A549 treated with CORT108297 at 1 μM for 4 hours (cell line): ENCODE measurements around the gene B3GALT4. TPM values are rescaled to one million over a fixed set of nuclear protein-coding genes. Genes with fewer than 3 reads are reported as not detected.

Source experiments
- total RNA-seq: library from RNA; stranded (reverse); fragments of 200-300 nt; extraction: Qiagen RNA extraction; gene quantifications from 5 replicates; pipeline ENCODE4 v1.2.3, GENCODE V29; 2022

Gene B3GALT4, protein sequence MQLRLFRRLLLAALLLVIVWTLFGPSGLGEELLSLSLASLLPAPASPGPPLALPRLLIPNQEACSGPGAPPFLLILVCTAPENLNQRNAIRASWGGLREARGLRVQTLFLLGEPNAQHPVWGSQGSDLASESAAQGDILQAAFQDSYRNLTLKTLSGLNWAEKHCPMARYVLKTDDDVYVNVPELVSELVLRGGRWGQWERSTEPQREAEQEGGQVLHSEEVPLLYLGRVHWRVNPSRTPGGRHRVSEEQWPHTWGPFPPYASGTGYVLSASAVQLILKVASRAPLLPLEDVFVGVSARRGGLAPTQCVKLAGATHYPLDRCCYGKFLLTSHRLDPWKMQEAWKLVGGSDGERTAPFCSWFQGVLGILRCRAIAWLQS
- total RNA-seq = 0.42 to 0.93 TPM (median 0.72 TPM) in 5 replicates

DNA sequence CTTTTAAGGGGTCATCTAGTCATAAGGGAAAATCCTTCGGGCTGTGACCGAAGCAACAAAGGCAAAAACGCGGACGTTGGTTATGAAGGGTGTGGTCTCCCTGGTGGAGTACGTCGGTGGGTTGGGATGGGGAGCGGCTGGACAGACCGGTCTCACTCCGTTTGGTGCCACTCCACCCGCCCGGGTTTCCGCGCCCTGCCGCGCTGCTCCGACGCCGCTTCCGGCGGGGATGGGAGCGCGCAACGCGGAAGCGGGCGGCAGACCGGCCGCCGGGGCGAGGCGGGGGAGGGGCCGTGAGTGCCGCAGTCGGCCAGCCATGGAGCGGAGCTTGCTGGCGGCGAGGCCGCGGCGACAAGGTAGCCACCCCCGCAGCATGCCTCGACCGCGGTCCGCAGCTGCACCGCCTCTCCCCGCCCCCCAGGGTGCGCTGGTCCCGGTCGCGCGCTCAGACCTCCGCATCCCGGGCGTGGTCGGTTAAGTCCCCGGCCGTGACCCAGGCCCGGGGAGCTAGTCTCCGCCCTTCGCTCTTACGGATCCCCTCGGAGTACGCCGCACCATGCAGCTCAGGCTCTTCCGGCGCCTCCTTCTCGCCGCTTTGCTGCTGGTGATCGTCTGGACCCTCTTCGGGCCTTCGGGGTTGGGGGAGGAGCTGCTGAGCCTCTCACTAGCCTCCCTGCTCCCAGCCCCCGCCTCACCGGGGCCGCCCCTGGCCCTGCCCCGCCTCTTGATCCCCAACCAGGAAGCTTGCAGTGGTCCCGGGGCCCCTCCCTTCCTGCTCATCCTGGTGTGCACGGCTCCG lies at the start of gene B3GALT4:
Gene B3GALT4, plus strand, starts transcription at position 260 of the 799 bp plus-strand sequence. Its CDS starts 297 bp downstream, at position 557.

DNA sequence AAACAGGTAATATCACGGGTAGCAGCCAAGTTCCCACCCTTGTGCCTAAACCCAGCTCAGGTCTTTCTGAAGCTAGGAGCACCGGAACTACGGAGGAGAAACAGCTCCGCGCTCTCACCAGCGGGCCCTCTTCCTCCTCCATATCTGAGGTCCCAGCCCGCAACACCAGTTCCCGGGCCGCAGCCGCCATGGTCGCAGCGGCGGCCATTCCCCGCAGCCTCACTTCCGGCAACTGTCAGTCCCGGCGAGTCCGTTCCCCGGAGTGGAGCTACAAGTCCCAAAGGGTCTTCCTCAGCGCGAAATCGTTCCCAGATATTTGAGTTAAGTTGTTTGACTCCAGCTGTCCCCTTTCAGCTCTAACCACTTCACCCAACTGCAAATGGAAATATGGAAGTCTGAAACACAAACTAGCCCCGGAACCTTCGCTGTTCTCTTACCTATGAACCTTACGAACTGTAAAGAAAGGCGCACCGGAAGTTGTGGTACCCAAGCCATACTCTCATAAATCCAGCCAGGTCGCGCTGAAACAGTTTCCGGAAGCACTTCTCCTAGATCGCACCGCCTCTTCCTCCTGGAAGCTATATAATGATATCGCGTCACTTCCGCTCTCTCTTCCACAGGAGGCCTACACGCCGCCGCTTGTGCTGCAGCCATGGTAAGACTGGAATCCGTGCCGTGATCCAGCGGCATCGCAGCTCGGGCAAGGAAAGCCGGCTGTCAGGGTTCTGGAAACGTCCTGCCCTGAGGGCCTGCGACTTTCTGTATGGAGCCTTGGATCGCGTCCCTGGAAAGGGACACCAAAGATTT lies 5.3 kb upstream of the B3GALT4 start, which contains the start of the genes RPS18 and VPS52:
Gene RPS18, plus strand, starts transcription at position 608 of the 807 bp plus-strand sequence. Its CDS starts 45 bp downstream, at position 653.
Gene VPS52, minus strand, starts transcription at position 409 of the 807 bp plus-strand sequence. Its CDS starts 201 bp downstream, at position 208.

DNA sequence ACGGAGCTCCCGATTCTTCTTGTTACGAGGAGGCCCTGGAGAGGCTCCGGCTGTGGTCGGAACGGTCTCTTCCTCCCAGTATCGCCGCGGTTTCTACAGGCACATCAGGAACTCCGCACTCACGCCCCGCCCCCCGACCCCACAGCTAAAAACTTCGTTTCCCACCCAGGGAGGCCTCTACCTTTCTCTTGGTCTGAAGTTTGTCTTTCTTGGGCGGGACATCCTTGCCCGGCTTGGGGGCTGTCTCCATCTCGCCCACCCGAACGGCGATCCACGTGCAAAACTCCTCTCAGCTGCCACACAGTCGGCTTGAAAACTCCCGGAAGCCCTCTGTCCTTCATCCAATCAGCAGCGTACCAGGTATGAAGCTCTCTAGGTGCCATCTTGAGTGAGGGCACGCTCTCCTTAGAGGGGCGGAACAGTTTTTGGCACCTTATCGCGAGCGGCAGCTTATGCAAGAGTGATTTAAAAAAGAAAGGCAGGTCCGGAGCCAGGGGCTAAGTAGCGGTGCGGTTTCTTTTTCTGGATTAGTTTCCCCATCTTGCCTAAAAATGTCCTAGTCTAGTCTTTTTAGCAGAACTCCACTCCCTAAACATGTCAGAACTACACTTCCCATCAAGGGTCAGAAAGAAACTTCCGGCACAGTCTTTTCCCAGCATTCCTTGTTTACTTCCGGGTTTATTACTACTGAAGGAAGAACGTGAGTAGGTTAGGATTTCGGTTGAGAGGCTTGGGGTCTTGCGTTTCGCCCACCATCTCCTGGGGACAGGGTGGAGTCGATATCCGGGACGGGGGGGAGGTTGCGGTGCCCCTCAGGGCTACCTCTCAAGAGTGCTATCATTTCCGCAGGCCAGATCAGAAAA lies 12.2 kb downstream of the B3GALT4 start, which contains the start of the genes PFDN6 and WDR46:
Gene PFDN6, plus strand, starts transcription at position 681 of the 863 bp plus-strand sequence. CDS start 256 bp downstream, outside the sequence.
Gene WDR46, minus strand, starts transcription at position 319 of the 863 bp plus-strand sequence. Its CDS starts 69 bp downstream, at position 250.

DNA sequence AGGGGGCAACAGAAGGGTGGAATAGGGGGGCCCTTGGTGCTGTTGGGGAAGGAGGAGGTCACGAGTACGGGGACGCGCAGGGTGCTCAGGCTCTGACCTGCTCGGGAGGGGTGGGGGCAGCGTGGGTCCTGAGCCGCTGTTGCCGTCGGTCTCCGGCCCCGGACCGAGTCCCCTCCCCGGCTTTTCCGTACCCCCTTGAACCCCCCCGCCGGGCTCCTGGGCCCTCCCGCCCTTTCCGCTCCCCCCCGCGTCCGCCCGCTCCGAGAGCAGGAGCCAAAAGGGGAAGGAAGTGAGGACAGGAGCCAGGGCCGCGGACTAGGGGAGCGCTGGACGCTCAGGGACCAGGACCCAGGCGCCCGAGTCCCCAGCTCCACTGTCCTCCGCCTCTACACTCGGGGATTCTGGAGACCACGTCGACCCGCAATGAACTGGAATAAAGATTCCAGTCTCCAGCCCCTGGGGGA lies 21.9 kb downstream of the B3GALT4 start, which contains the start of gene RGL2:
Gene RGL2, minus strand, starts transcription at position 170 of the 464 bp plus-strand sequence. CDS start 332 bp downstream, outside the sequence.

DNA sequence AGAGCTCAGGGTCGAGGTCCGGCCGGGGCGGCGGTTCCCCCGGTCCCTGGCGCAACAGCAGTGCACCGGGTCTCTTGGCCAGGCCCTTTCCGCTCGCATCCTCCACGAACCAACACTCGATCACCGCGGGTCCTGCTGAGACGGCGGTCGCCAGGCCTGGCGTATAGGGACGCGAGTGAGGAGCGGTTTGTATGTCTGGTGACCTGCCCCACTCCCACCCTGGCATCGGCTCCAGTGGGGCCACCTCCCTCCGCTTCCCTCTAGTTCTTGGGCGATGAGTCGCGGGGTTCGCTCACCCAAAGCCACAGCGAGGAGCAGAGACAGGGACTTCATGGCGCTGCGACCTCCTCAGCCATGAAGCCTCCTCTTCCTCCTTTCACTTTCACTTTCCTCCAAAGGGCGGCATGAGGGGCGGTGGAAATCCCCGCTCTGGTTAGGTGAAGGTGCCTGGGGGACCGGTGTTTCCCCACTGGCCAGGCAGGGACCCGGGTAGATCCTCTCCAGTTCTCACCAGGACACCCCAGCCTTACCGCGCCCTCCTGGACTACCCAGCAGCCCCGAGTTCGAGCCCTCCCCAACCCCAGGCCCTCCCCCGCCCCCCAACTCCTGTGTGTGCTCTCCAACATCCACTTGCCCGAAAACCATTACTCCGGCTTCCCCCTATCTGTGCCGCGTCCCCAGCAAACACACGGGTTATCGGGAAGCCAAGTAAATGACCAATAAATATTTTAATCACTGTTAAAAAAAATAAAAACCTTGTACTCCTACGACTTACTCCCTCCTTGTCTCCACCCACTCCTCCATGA lies 37.0 kb downstream of the B3GALT4 start, which contains the start of gene TAPBP:
Gene TAPBP, minus strand, starts transcription at position 370 of the 806 bp plus-strand sequence. Its CDS starts 37 bp downstream, at position 333.

DNA sequence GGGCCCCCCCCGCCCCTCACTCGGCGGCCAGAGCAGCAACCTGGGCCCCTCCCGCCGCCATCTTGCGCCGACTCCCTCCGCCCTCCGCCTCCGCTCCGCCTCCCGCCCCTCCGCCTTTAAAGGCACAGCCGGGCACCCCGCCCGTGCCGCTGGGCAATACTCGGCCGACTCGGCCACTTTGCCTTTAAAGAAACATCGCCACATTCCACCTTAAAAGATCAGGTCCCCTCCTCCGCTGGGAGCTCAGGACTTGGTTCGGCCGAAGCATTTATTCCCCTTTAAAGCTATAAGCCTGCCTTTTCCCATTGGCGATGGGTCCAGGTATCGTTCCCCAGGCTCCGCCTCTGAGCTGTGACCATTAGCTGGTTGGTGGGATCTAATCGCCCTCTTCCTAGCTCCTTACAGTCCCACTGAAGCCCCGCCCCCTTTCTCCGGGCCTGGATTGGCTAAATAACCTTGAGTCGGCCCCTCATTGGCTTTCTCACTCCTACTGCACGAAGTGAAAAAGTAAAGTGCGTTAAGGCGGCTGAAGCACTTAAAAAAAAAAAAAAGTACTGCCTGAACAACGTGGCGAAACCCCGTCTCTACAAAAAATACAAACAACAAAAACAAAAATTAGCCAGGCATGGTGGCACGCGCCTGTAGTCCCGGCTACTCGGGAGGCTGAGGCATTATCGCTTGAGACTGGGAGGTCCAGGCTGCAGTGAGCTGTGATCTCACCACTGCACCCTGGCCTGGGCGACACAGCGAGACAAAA lies 40.9 kb downstream of the B3GALT4 start, which contains the start of gene ZBTB22:
Gene ZBTB22, minus strand, starts transcription at position 76 of the 757 bp plus-strand sequence. CDS start 828 bp downstream, outside the sequence.

Other genes starting within 250 kb of the B3GALT4 start
- 0.05 to 0.22 TPM in 2 of 5 replicates, not detected in the others for gene HLA-DPA1, start 203.5 kb upstream of the B3GALT4 start, total RNA-seq
- not detected in 5 replicates for gene HLA-DPB1, start 201.1 kb upstream of the B3GALT4 start, total RNA-seq
- gene COL11A2, start 84.7 kb upstream of the B3GALT4 start, total RNA-seq = 0.52 to 1.2 TPM (median 0.92 TPM) in 5 replicates
- gene RXRB, start 76.5 kb upstream of the B3GALT4 start, total RNA-seq = 18.0 to 24.0 TPM (median 21.6 TPM) in 5 replicates
- gene SLC39A7, start 76.3 kb upstream of the B3GALT4 start, total RNA-seq = 111 to 117 TPM (median 113 TPM) in 5 replicates
- gene HSD17B8, start 72.5 kb upstream of the B3GALT4 start, total RNA-seq = 12.9 to 17.5 TPM (median 16.9 TPM) in 5 replicates
- gene RING1, start 68.6 kb upstream of the B3GALT4 start, total RNA-seq = 19.3 to 27.2 TPM (median 25.7 TPM) in 5 replicates
- 14.1 to 20.3 TPM (median 17.1 TPM) in 5 replicates for gene VPS52, start 5.2 kb upstream of the B3GALT4 start, total RNA-seq
- 2,485 to 2,639 TPM (median 2,575 TPM) in 5 replicates for gene RPS18, start 5.0 kb upstream of the B3GALT4 start, total RNA-seq
- gene WDR46, start 12.1 kb downstream of the B3GALT4 start, total RNA-seq = 55.2 to 60.7 TPM (median 56.9 TPM) in 5 replicates
- 98.0 to 128 TPM (median 112 TPM) in 5 replicates for gene PFDN6, start 12.5 kb downstream of the B3GALT4 start, total RNA-seq
- gene RGL2, start 21.8 kb downstream of the B3GALT4 start, total RNA-seq = 11.1 to 16.5 TPM (median 15.2 TPM) in 5 replicates
- 39.1 to 43.3 TPM (median 40.3 TPM) in 5 replicates for gene TAPBP, start 37.0 kb downstream of the B3GALT4 start, total RNA-seq
- 2.3 to 4.3 TPM (median 4.1 TPM) in 5 replicates for gene ZBTB22, start 40.6 kb downstream of the B3GALT4 start, total RNA-seq
- gene DAXX, start 45.8 kb downstream of the B3GALT4 start, total RNA-seq = 34.7 to 45.1 TPM (median 36.7 TPM) in 5 replicates
- gene KIFC1, start 114.7 kb downstream of the B3GALT4 start, total RNA-seq = 41.3 to 47.9 TPM (median 45.8 TPM) in 5 replicates
- 12.9 to 20.5 TPM (median 18.7 TPM) in 5 replicates for gene PHF1, start 133.9 kb downstream of the B3GALT4 start, total RNA-seq
- gene CUTA, start 141.0 kb downstream of the B3GALT4 start, total RNA-seq = 179 to 238 TPM (median 212 TPM) in 5 replicates
- 3.2 to 6.4 TPM (median 5.2 TPM) in 5 replicates for gene SYNGAP1, start 142.9 kb downstream of the B3GALT4 start, total RNA-seq
- gene ZBTB9, start 177.5 kb downstream of the B3GALT4 start, total RNA-seq = 10.5 to 11.9 TPM (median 11.8 TPM) in 5 replicates